Measurements from ENCODE around the gene TLK1. TPM values are rescaled to one million over a fixed set of nuclear protein-coding genes. Genes with fewer than 3 reads are reported as not detected.

Gene TLK1
- total and polyA plus RNA-seq, 9 donors: 15.9 to 77.4 (median 61.7) TPM

- no peaks in the 10 kb centered on the region for H3K27me3 ChIP-seq
- H3K9me3 ChIP-seq: no peaks in the 10 kb centered on the region
- no peaks in the 10 kb centered on the region for H3K4me1 ChIP-seq (ENCODE audit: insufficient read depth)
- no peak for DNase-seq
- WGBS, 3 donors: 11 to 35% (median 24%) methylated on average over 1 of the region's 1 CpG
- no peak overlapping the region for H3K4me3 ChIP-seq
- intact Hi-C loops (cut with DNase I): no loop called here
- H3K27ac ChIP-seq: no peak overlapping the region
- TF ChIP-seq EP300 (IDR thresholded peaks at IDR 0.05) (no peak), POLR2A (IDR thresholded peaks at IDR 0.05) (no peak), CTCF (IDR thresholded peaks at IDR 0.05) (no peak)
- no peaks in the 10 kb centered on the region for H3K36me3 ChIP-seq
Measured at GRCh38 chr2:171056307-171056706, 104.4 kb downstream of the TLK1 start.

DNA sequence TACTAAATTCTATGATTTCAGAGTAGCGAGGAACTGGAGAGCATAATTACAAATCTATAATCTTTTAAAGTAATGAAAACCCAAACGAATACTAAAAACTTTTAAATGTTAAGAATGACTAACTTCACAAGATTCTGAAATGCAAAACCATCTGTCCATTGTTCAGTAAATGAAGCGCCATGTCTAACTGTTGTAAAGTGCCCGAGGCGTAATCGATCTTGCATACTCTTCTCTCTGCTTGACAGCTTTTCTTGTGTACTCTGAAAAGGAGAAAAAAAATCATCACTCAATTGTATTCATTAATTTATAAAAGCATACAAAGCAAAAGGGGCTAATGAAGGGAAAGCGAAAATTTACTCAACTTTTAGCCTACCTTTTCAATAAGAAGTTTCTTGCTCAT, 111.0 kb downstream of the TLK1 start:
- intact Hi-C loops (cut with DNase I): no loop called here
- DNase-seq: no peak
- WGBS, 3 donors: 95 to 97% (median 96%) methylated on average over 7 of the region's 7 CpGs
- Histone ChIP-seq H3K9me3 (no peaks in the 10 kb centered on the region), H3K4me1 (ENCODE audit: insufficient read depth) (no peaks in the 10 kb centered on the region), H3K27ac (no peak overlapping the region), H3K36me3 (no peaks in the 10 kb centered on the region), H3K4me3 (no peak overlapping the region), H3K27me3 (no peaks in the 10 kb centered on the region)
- TF ChIP-seq POLR2A (IDR thresholded peaks at IDR 0.05) (no peak), EP300 (IDR thresholded peaks at IDR 0.05) (no peak), CTCF (IDR thresholded peaks at IDR 0.05) (no peak)

DNA sequence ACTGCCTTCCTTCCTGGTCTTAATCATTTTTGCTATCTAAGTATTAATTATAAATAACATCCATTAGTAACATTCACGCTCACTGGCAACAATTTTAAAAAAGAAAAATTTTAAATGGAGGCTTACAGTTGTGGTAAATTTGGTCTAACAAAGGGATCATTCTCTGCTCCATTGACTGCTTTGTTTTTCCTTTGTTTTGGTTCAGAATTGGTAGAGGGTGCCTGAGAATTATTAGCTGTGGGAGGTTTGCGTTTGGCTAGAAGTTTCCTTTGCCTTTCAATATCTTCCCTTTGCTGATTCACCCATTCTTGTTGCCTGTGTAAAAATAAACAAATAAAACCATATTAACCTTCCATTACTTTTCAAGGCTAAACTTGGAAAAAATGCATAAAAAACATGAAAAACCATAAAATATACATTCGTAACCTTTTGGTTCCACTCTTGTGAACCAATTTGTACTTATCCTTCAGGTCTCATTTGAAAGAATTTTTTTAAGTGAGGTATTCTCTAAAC, 114.6 kb downstream of the TLK1 start:
- intact Hi-C loops (cut with DNase I): no loop called here
- no peak for DNase-seq
- H3K27ac ChIP-seq: no peak overlapping the region
- H3K27me3 ChIP-seq: no peaks in the 10 kb centered on the region
- H3K4me1 ChIP-seq (ENCODE audit: insufficient read depth): no peaks in the 10 kb centered on the region
- TF ChIP-seq POLR2A (IDR thresholded peaks at IDR 0.05): no peak
- H3K9me3 ChIP-seq: no peaks in the 10 kb centered on the region
- no peaks in the 10 kb centered on the region for H3K36me3 ChIP-seq
- WGBS, 3 donors: 83 to 91% (median 86%) methylated on average over 3 of the region's 3 CpGs
- no peak overlapping the region for H3K4me3 ChIP-seq

DNA sequence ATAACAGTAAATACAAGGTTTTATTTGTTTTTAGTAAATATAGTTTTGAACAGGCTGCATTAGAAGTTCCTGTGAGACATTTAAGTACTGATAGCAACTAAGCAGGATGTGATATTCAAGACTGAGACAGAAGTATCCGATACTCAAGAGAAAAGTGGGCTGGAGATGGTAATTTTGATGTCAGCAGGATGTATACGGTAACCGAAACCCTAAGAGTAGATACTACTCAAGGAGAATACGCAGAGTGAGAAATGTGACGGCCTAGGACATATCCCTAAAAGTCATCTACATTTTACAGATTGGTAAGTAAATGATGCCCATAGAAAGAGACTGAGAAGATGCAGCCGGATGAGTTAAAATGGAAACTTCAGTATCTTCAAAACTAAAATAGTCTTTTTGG, 116.3 kb downstream of the TLK1 start:
- H3K27me3 ChIP-seq: no peaks in the 10 kb centered on the region
- 64 to 66% (median 65%) methylated on average over 6 of the region's 6 CpGs for WGBS, 3 donors
- H3K4me3 ChIP-seq: no peak overlapping the region
- no peak for DNase-seq
- no peaks in the 10 kb centered on the region for H3K36me3 ChIP-seq
- intact Hi-C loops (cut with DNase I): no loop called here
- H3K27ac ChIP-seq: no peak overlapping the region
- no peak for TF ChIP-seq CTCF (IDR thresholded peaks at IDR 0.05)
- TF ChIP-seq POLR2A (IDR thresholded peaks at IDR 0.05): no peak
- TF ChIP-seq EP300 (IDR thresholded peaks at IDR 0.05): no peak
- H3K4me1 ChIP-seq (ENCODE audit: insufficient read depth): no peaks in the 10 kb centered on the region
- H3K9me3 ChIP-seq: no peaks in the 10 kb centered on the region

- H3K4me3 ChIP-seq: no peak overlapping the region
- WGBS, 3 donors: 93 to 97% (median 95%) methylated on average over 1 of the region's 1 CpG
- H3K9me3 ChIP-seq: no peaks in the 10 kb centered on the region
- no peak overlapping the region for H3K27ac ChIP-seq
- no peak for DNase-seq
- TF ChIP-seq CTCF (IDR thresholded peaks at IDR 0.05) (no peak), EP300 (IDR thresholded peaks at IDR 0.05) (no peak)
- intact Hi-C loops (cut with DNase I): no loop called here
- no peaks in the 10 kb centered on the region for H3K27me3 ChIP-seq
- no peaks in the 10 kb centered on the region for H3K4me1 ChIP-seq (ENCODE audit: insufficient read depth)
- H3K36me3 ChIP-seq: no peaks in the 10 kb centered on the region
Measured at GRCh38 chr2:171042253-171042969, 118.3 kb downstream of the TLK1 start.
